ENCODE data around the gene ABLIM3.

Gene ABLIM3

GRCh38 chr5:149188383-149188782 lies 47.1 kb downstream of the ABLIM3 start:
- DNase-seq (ENCODE audit: low read depth in 2 of 2), result no peak

GRCh38 chr5:149195337-149195887 lies 54.1 kb downstream of the ABLIM3 start:
- no peak for DNase-seq (ENCODE audit: low read depth in 2 of 2)

- no peak for DNase-seq (ENCODE audit: low read depth in 2 of 2)
Observed at GRCh38 chr5:149195962-149196361, 54.7 kb downstream of the ABLIM3 start.

GRCh38 chr5:149198148-149198547 lies 56.9 kb downstream of the ABLIM3 start:
- no peak for DNase-seq (ENCODE audit: low read depth in 2 of 2)

GRCh38 chr5:149200355-149200754 lies 59.1 kb downstream of the ABLIM3 start:
- no peak for DNase-seq (ENCODE audit: low read depth in 2 of 2)

- no peak for DNase-seq (ENCODE audit: low read depth in 2 of 2)
Observed at GRCh38 chr5:149201121-149201637, 59.9 kb downstream of the ABLIM3 start.

- no peak for DNase-seq (ENCODE audit: low read depth in 2 of 2)
Observed at GRCh38 chr5:149202910-149203451, 61.7 kb downstream of the ABLIM3 start.

- no peak for DNase-seq (ENCODE audit: low read depth in 2 of 2)
Observed at GRCh38 chr5:149203921-149204441, 62.7 kb downstream of the ABLIM3 start.

- no peak for DNase-seq (ENCODE audit: low read depth in 2 of 2)
Observed at GRCh38 chr5:149205625-149206523, 64.6 kb downstream of the ABLIM3 start.

GRCh38 chr5:149206524-149207141 lies 65.3 kb downstream of the ABLIM3 start:
- no peak for DNase-seq (ENCODE audit: low read depth in 2 of 2)

GRCh38 chr5:149207831-149208230 lies 66.5 kb downstream of the ABLIM3 start:
- no peak for DNase-seq (ENCODE audit: low read depth in 2 of 2)

- no peak for DNase-seq (ENCODE audit: low read depth in 2 of 2)
Observed at GRCh38 chr5:149210225-149210624, 68.9 kb downstream of the ABLIM3 start.

GRCh38 chr5:149210968-149211490 lies 69.7 kb downstream of the ABLIM3 start:
- no peak for DNase-seq (ENCODE audit: low read depth in 2 of 2)

- DNase-seq (ENCODE audit: low read depth in 2 of 2), result no peak
Observed at GRCh38 chr5:149211566-149211965, 70.3 kb downstream of the ABLIM3 start.

- no peak for DNase-seq (ENCODE audit: low read depth in 2 of 2)
Observed at GRCh38 chr5:149212198-149212951, 71.1 kb downstream of the ABLIM3 start.

GRCh38 chr5:149213264-149213880 lies 72.1 kb downstream of the ABLIM3 start:
- no peak for DNase-seq (ENCODE audit: low read depth in 2 of 2)

- DNase-seq (ENCODE audit: low read depth in 2 of 2), result no peak
Observed at GRCh38 chr5:149215478-149216090, 74.3 kb downstream of the ABLIM3 start.

GRCh38 chr5:149216496-149216895 lies 75.2 kb downstream of the ABLIM3 start:
- no peak for DNase-seq (ENCODE audit: low read depth in 2 of 2)

GRCh38 chr5:149217096-149217802 lies 76.0 kb downstream of the ABLIM3 start:
- no peak for DNase-seq (ENCODE audit: low read depth in 2 of 2)

GRCh38 chr5:149217803-149218155 lies 76.5 kb downstream of the ABLIM3 start:
- no peak for DNase-seq (ENCODE audit: low read depth in 2 of 2)
